Caco-2 (cell line): Measurements from ENCODE around the gene TSHZ1. TPM values are rescaled to one million over a fixed set of nuclear protein-coding genes. Genes with fewer than 3 reads are reported as not detected.

Experiments
- BruUV-seq: library from RNA; stranded (reverse); fragments of 400-500 nt; replicated peaks from 2 replicates; lab custom pipeline; 2021; lab: Mats Ljungman, UMichigan
- CTCF ChIA-PET: fragments of 300-600 bp; sonication (Branson Sonifier 250); formaldehyde crosslinking; loops from one replicate; lab custom pipeline; 2022; ENCODE audit warnings: antibody characterized with exemption; lab: Charles Lee
- POLR2A ChIA-PET: fragments of 300-600 bp; sonication (Branson Sonifier 250); formaldehyde crosslinking; loops from one replicate; lab custom pipeline; 2022; ENCODE audit warnings: antibody characterized with exemption; lab: Charles Lee
- DNase-seq, 2 experiments: peaks; one replicate each; pipeline versions ENCODE4 v3.0.0 to v3.0.0-alpha.2; 2020 to 2022
- H3K27me3 ChIP-seq: replicated peaks from 2 replicates; pipeline ENCODE4 v1.6.0; 2011; ENCODE audit warnings: low read length; ENCODE audit not compliant: control insufficient read depth, insufficient read depth
- H3K36me3 ChIP-seq: 2 replicates; pipeline ENCODE4 v1.5.1; 2011; ENCODE audit warnings: low read length; ENCODE audit not compliant: control insufficient read depth, insufficient read depth
- H3K4me1 ChIP-seq: fragments of 250-450 bp; sonication (Bioruptor Pico); 2 replicates; pipeline ENCODE4 v1.5.1; 2020; ENCODE audit warnings: mild to moderate bottlenecking
- H3K4me3 ChIP-seq: 2 replicates; pipeline ENCODE4 v1.5.1; 2011; ENCODE audit warnings: low read depth, mild to moderate bottlenecking, control low read depth, low read length
- H3K9me3 ChIP-seq: fragments of 250-450 bp; sonication (Bioruptor Pico); 2 replicates; pipeline ENCODE4 v1.5.1; 2020; ENCODE audit warnings: mild to moderate bottlenecking, moderate library complexity
- H3K27ac Mint-ChIP-seq: one replicate; pipeline ENCODE4 v1.8.0; 2022; ENCODE audit warnings: mixed read lengths; ENCODE audit not compliant: unreplicated experiment
- H3K27me3 Mint-ChIP-seq: one replicate; pipeline ENCODE4 v1.8.0; 2022; ENCODE audit warnings: mixed read lengths; ENCODE audit not compliant: insufficient read depth, unreplicated experiment
- H3K36me3 Mint-ChIP-seq: one replicate; pipeline ENCODE4 v1.8.0; 2022; ENCODE audit warnings: mild to moderate bottlenecking, mixed read lengths; ENCODE audit not compliant: insufficient read depth, unreplicated experiment
- H3K4me1 Mint-ChIP-seq: one replicate; pipeline ENCODE4 v1.8.0; 2022; ENCODE audit warnings: low read depth, mixed read lengths; ENCODE audit not compliant: unreplicated experiment
- H3K4me3 Mint-ChIP-seq: one replicate; pipeline ENCODE4 v1.8.0; 2022; ENCODE audit warnings: mild to moderate bottlenecking, moderate library complexity, mixed read lengths; ENCODE audit not compliant: unreplicated experiment
- H3K9me3 Mint-ChIP-seq: one replicate; pipeline ENCODE4 v1.8.0; 2022; ENCODE audit warnings: mixed read lengths; ENCODE audit not compliant: unreplicated experiment
- intact Hi-C: fragments of 100-400 bp; cut with micrococcal nuclease; formaldehyde crosslinking; loops from one replicate; pipeline ENCODE4 v1.10.0; 2022; ENCODE audit not compliant: unreplicated experiment
- total RNA-seq: library from RNA; stranded (reverse); gene quantifications from 2 replicates; pipeline ENCODE4 v1.2.3, GENCODE V29; 2022
- TF ChIP-seq, protein P1 (sequence below), 2 experiments: fragments of 200-600 bp in 1 of 2; IDR thresholded peaks; 1 replicate in 1 of 2; 2 replicates in 1 of 2; pipeline versions ENCODE4 v1.5.1 to v1.8.0; 2011 to 2022; ENCODE audit warnings: antibody characterized with exemption in 1 of 2, control low read depth in 1 of 2, inconsistent platforms in 1 of 2, low read depth in 1 of 2, low read length in 1 of 2, mild to moderate bottlenecking in 1 of 2, moderate library complexity in 1 of 2; ENCODE audit not compliant: insufficient read depth in 1 of 2, severe bottlenecking in 1 of 2, unreplicated experiment in 1 of 2

The TSHZ1 gene
- total RNA-seq, 1 experiment from 2014 or later = 4.4 TPM

DNA sequence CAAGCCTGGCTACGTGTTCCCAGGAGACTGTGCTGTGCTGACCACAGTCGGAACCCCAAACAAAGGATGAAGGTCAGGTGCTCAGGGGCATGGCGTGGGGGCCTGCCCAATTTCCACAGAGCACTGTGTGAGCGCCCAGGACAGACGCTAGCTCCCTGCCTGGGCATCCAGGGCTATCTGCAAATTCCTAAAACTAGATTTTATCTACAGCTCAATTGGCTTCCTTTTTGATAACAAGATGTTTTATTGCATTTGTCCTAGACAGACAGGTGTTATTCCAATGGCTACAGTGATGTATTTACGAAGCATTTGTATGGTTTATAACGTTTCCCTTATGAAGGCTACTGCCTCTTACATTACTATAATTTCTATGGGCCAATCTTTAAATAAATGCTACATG lies 17.7 kb upstream of the TSHZ1 start:
- Mint-ChIP-seq H3K36me3 (no peaks in the 10 kb centered on the region), H3K4me1 (no peaks in the 10 kb centered on the region), H3K27ac (no peak overlapping the region), H3K27me3 (no peaks in the 10 kb centered on the region), H3K4me3 (no peak overlapping the region), H3K9me3 (no peaks in the 10 kb centered on the region)
- no peaks in the 10 kb centered on the region for H3K4me1 ChIP-seq
- no peaks in the 10 kb centered on the region for H3K9me3 ChIP-seq
- BruUV-seq = no TSS peak
- no peak overlapping the region for H3K4me3 ChIP-seq
- ChIA-PET CTCF (no interaction called here), POLR2A (no interaction called here)
- no peaks in the 10 kb centered on the region for H3K27me3 ChIP-seq
- no peaks in the 10 kb centered on the region for H3K36me3 ChIP-seq
- intact Hi-C loops = no loop called here
- TF ChIP-seq, protein P1, sequence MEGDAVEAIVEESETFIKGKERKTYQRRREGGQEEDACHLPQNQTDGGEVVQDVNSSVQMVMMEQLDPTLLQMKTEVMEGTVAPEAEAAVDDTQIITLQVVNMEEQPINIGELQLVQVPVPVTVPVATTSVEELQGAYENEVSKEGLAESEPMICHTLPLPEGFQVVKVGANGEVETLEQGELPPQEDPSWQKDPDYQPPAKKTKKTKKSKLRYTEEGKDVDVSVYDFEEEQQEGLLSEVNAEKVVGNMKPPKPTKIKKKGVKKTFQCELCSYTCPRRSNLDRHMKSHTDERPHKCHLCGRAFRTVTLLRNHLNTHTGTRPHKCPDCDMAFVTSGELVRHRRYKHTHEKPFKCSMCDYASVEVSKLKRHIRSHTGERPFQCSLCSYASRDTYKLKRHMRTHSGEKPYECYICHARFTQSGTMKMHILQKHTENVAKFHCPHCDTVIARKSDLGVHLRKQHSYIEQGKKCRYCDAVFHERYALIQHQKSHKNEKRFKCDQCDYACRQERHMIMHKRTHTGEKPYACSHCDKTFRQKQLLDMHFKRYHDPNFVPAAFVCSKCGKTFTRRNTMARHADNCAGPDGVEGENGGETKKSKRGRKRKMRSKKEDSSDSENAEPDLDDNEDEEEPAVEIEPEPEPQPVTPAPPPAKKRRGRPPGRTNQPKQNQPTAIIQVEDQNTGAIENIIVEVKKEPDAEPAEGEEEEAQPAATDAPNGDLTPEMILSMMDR (IDR thresholded peaks at IDR 0.05; ENCODE audit: insufficient read depth in 1 of 2, low read depth in 1 of 2, low read length in 1 of 2, severe bottlenecking in 1 of 2, unreplicated experiment in 1 of 2) = no peak
- no peak for DNase-seq

DNA sequence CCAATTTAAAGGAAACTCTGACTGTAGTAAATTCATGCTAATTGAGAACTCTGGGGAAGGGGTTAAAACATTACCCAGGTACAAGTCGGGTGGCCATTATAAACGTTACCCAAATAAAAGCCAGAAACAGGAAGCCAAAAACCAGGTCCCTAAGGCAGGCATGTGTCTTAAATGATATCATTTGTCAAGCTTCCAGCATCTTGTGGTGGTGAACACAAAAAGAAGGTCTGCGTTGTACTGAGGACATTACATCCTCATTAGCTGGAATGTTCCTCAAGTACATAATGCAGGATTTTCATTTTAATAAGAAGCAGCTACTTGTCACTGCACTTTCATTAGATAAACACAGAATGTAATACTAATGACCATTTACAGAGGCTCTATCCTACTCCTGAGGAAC lies 12.6 kb upstream of the TSHZ1 start:
- POLR2A ChIA-PET = no interaction called here

DNA sequence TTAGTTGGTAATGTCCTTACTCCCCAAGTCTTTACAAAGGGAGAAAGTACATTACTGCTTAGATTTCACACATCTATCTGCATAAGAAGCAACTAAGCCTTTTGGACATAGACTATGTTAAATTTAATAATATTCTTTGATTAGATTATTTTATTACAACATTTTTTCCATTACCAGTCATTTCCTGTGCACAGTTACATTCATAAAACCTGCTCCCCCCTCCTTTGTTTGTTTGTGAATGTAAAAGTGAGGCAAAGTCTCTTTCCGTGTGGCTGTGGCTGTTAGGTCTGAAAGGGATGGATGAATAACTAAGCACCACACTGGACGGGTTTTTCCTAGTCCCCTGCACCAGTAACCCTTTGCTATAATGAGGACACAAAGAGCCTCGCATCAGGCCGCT lies 11.3 kb upstream of the TSHZ1 start:
- Mint-ChIP-seq H3K9me3 (no peaks in the 10 kb centered on the region), H3K27me3 (no peaks in the 10 kb centered on the region), H3K27ac (no peak overlapping the region), H3K4me1 (no peaks in the 10 kb centered on the region), H3K36me3 (no peaks in the 10 kb centered on the region), H3K4me3 (no peak overlapping the region)
- intact Hi-C loops = no loop called here
- no peaks in the 10 kb centered on the region for H3K36me3 ChIP-seq
- H3K27me3 ChIP-seq = no peaks in the 10 kb centered on the region
- no peaks in the 10 kb centered on the region for H3K4me1 ChIP-seq
- ChIA-PET POLR2A (no interaction called here), CTCF (no interaction called here)
- TF ChIP-seq, protein P1 (IDR thresholded peaks at IDR 0.05; ENCODE audit: insufficient read depth in 1 of 2, low read depth in 1 of 2, low read length in 1 of 2, severe bottlenecking in 1 of 2, unreplicated experiment in 1 of 2) = no peak
- no TSS peak for BruUV-seq
- no peak for DNase-seq
- H3K4me3 ChIP-seq = no peak overlapping the region
- H3K9me3 ChIP-seq = no peaks in the 10 kb centered on the region

More for the DNA sequence above, 12.6 kb upstream of the TSHZ1 start:
- no peaks in the 10 kb centered on the region for H3K4me1 Mint-ChIP-seq
- no peaks in the 10 kb centered on the region for H3K27me3 Mint-ChIP-seq
- H3K36me3 Mint-ChIP-seq = no peaks in the 10 kb centered on the region
- no peak overlapping the region for H3K4me3 Mint-ChIP-seq
- no peaks in the 10 kb centered on the region for H3K27me3 ChIP-seq
- no peak for DNase-seq
- H3K4me3 ChIP-seq = no peak overlapping the region
- intact Hi-C loops = no loop called here
- CTCF ChIA-PET = no interaction called here
- H3K9me3 Mint-ChIP-seq = no peaks in the 10 kb centered on the region
- H3K36me3 ChIP-seq = no peaks in the 10 kb centered on the region
- no TSS peak for BruUV-seq
- TF ChIP-seq, protein P1 (IDR thresholded peaks at IDR 0.05; ENCODE audit: insufficient read depth in 1 of 2, low read depth in 1 of 2, low read length in 1 of 2, severe bottlenecking in 1 of 2, unreplicated experiment in 1 of 2) = no peak
- no peaks in the 10 kb centered on the region for H3K4me1 ChIP-seq
- H3K9me3 ChIP-seq = no peaks in the 10 kb centered on the region
- no peak overlapping the region for H3K27ac Mint-ChIP-seq
